Measurements from ENCODE around the gene ATP8B2.
"Not testable (repeated sequence)": the region's sequence is repeated elsewhere in the genome, so short reads cannot be mapped to it uniquely, and the experiment has no call there.

Gene ATP8B2

DNA sequence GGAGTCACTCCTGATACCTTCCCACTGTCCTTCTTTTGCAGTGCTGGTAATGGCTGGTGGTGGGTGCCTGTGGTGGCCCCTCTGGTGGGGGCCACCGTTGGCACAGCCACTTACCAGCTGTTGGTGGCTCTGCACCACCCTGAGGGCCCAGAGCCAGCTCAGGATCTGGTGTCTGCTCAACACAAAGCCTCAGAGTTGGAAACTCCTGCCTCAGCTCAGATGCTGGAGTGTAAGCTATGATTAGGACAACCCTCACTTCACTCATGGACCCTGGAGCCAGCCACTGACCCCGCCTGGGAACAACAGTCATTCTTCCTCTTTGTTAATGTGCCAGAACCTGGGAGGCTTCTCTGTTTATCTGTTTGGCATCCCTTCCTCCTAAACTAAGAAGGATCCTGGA lies 1.1 kb upstream of the ATP8B2 start:
- H3K4me3 ChIP-seq (ENCODE audit: low read depth, low read length) = peak overlapping the region; percentile 79

DNA sequence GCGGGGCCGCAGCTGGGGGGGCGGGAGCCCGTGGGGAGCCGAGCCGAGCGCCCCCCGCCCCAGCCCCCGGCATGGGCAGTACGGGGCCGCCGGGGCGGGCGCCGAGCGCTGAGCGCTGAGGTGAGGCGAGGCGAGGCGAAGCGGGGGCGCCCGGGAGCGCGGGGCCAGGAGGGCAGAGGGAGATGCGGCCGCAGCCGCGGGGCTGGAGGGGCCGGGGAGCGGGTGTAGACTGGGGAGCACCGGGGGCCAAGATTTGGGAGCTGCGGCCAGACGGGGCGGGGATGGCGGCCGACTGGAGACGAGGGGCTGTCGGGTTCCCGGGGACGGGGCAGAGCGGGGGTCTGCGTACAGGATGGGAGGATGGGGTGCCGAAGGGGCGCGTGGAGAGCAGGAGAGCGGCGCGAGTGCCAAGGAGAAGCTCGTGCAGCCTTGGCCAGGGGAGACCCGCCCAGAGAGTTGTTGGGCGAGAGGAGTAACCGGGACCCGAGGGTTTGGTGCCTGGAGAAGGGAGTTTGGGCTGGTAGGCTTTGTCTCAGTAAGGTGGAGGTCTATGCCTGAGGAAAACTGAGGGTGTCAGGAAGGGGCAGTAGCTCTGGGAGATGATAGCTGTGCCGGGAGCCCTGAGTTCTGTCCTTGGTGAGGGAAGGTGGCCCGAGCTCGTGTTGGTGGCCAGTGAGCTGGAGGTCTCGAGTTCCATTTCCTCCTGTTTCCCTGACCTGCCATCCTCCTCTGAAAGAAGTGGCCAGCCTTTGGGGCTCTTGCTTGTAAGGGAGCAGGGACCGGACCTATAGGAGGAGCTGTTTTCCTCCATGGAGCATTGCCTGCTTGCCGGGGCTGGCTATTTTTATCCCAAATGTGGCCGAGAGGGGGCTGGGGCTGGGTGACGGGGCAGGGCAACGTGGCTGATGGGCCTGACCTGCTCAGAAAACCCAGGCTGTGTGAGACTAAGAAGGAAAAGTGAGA lies 539 bp downstream of the ATP8B2 start:
- H3K4me3 ChIP-seq (ENCODE audit: low read depth, low read length) = peak overlapping the region; percentile 69

DNA sequence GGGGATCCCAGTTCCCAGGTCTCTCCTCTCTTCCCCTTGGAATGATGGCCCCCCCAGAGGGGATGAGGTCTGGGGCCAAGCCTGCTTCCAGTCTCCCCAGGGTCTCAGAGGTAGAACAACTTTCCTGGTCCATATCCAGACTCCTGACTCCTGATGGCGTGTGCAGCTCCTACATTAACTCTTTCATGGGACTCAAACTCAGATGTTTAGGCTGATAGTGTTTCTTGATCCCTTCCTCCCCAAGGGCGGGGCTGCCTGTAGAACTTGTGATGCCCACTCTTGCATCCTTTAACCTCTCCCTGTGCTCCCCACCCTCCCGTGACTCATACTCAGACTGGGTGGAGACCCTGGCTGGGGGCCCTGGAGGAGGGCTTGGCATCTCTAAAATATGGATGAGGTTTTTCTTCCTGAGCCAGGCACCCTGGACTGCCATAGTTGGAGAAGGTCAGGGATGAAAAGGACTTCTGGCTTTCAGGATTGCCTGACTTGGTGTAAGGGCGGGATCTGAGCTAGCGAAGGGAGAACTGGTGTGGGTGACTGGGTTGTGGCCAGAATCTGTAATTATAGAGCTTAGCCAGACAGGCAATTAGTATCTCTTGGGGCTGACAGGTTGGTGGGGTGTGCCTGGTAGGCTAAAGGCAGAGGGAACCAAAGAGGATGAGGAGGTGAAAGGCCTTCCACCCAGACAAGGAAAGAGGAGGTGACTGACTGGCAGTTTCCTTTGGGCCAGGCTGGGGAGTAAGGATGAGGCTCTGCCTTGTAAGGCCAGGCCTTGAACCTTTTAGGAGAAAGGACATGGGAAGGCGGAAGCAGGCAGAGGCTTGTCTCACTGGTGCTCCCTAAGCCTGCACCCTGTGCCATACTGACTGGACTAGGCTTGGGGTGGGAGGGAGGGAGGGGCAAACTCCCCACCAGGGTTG lies 1.5 kb downstream of the ATP8B2 start:
- H3K4me3 ChIP-seq (ENCODE audit: low read depth, low read length) = peak overlapping the region; percentile 13

DNA sequence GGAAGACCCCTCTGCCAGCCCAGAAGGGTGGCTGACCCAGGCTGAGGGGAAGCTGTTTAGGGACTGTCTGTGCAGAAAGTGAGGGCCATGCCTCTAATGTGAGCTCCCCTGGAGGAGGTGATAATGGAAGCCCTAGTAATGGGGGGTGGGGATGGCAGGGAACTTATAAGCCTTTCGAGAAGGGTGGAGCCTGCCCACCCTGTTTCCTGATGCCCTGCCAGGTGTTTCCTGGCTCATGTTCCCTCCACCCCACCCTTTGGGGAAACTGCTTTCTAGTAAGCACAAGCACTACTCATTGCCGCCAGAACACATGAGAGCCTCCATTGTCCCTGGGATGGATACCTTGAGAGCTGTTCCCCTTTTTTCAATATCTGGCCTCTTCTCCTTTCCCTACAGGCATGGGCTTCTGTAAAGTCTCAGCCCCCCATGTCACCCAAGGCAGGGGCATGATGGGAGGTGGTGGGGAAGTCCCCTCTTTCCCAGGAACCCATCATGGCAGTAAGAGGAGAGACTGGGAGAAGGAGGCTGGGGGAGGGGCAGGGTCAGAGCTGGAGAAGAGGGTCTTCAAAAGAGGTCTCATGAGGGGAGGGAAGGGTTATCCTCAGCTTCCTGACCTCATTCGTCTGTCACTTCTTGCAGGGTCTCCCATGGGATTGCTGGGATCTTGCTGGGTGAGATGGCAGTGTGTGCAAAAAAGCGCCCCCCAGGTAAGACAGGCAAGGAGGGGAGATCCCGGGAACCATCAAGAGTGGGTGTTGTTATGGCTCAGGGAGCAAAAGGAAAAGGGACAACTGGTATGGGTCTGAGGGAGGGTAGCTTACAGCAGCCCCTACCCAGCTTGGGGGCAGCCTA lies 2.4 kb downstream of the ATP8B2 start:
- H3K4me3 ChIP-seq (ENCODE audit: low read depth, low read length) = peak overlapping the region; percentile 30

DNA sequence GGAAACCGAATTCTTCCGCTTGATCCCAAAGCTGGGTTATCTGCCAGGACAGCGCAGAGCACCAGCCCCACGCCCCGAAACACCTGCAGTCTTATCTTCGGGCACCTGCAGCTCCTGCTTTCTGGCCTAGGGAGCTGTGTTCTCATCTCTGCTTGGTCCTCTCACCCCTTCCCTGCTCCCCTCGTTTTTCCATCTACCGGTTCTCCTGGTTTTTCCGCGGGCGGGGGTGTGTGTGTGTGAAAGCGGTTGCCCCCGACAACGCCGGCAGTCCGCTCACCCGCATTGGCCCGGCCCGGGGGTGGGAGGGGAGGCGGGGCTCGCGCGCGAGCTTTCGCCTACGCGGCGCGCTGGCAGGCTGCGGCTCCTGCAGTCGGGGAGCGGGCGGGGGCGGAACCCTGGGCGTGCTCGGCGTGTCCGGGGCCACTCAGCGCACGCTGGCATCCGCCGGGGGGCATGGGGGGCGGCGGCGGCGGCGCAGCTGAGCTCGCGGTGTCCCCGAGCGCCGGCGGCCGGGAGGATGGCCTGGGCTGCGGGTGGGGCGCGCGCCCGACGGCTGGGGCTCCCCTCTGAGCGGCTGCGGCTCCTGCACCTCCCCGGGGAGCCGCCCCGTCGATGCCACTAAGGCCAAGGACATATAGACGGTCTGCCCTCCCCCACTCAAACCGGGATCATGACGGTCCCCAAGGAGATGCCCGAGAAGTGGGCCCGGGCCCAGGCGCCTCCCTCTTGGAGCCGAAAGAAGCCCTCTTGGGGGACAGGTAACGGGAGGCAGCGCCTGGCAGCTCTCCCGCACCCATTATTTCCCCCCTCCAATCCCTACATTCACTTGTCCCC lies 3.2 kb downstream of the ATP8B2 start:
- peak overlapping the region; percentile 30 for H3K4me3 ChIP-seq (ENCODE audit: low read depth, low read length)

DNA sequence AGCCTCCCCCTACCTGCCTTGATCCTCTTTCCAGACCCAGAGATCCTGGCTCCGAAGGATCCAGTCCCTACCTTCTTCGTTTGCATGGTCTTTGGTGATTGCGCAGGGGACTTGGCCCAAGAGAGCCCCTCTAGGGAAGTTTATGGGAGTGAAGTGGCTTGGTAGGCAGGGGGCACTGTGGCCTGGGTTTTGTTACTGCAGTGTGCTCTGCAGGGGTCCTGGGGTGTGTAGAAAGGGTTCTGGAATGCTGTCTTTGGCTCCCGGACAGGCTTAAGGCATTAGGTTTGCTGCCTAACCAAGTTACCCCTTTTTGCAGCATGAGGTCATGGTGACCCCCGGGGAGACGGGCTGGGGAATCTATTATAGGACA lies 3.8 kb downstream of the ATP8B2 start:
- H3K4me3 ChIP-seq (ENCODE audit: low read depth, low read length) = peak overlapping the region; percentile 30

DNA sequence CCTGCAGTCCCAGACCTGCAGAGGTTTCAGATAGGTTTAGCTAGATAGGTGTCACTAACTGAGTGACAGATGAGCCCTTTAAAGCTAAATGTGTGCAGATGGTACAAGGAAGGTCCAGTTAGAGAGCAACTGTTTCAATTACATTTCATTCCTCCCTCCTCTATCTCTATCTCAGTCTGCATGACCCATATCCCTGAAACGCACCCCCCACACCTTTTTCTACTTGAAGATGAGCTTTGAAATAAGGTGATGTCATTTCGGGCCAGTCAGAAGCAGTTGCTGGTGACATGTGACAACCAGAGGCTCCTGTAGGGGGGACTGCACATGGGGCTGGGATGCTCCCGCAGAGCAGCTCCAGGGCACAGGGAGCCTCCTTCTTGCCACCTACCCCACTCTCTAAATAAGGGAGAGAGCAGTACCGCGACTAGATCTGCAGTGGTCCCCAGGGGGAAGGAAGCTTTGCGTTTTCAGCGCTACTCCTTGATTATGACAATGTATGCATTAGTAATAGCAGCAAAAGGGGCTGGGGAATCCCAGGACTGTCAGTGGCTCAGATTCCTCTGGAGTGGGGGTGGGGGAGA lies 4.3 kb downstream of the ATP8B2 start:
- H3K4me3 ChIP-seq (ENCODE audit: low read depth, low read length) = no peak overlapping the region

DNA sequence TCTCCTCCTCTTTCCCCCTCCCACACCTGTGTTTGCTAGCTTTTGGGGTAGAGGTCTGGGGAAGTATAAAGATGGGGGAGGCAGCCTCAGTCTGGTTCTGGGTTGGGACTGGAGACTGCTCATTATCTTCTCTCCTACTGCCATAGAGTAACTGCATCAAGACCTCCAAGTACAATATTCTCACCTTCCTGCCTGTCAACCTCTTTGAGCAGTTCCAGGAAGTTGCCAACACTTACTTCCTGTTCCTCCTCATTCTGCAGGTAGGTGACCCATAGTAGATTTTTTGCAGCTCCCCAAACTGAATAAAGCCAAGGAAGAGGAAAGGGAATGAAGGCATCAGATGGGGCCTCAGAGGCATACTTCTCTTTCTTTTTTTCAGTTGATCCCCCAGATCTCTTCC lies 5.3 kb downstream of the ATP8B2 start:
- H3K4me3 ChIP-seq (ENCODE audit: low read depth, low read length) = no peak overlapping the region

DNA sequence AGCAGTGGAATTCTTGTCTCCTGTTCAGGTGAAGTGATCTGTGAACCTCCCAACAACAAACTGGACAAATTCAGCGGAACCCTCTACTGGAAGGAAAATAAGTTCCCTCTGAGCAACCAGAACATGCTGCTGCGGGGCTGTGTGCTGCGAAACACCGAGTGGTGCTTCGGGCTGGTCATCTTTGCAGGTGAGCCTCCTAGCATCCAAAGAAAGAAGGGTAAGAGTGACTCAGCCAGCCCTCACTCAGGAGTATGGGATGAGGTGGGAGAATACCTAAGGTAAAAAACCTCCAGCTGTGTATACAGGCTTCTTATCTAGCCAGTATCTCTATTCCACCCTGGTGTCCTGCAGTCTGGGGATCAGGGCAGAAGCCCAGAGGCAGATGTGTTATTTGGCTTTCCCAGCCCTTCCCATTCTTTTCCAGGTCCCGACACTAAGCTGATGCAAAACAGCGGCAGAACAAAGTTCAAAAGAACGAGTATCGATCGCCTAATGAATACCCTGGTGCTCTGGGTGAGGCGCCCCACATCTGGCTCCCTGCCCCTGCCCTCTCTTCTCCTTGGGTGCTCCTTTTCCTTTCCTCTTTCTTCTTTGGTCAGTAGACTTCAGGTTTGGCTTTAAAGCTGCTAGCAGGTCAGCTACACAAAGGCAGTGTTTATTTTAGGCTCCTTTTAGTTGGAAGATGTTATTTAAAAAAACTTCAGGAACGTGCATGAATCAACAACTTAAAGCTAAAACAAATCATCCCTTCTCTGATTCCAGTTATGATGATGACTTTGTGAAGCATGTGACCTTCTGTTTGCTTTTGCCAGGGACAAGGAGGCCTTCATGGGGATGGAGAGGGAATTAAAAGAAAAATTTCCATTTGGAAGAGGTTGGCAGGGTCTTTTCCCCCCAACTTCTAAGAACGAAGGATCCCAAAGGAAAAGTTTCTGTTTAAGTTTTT lies 9.0 kb downstream of the ATP8B2 start:
- no peak overlapping the region for H3K4me3 ChIP-seq (ENCODE audit: low read depth, low read length)

DNA sequence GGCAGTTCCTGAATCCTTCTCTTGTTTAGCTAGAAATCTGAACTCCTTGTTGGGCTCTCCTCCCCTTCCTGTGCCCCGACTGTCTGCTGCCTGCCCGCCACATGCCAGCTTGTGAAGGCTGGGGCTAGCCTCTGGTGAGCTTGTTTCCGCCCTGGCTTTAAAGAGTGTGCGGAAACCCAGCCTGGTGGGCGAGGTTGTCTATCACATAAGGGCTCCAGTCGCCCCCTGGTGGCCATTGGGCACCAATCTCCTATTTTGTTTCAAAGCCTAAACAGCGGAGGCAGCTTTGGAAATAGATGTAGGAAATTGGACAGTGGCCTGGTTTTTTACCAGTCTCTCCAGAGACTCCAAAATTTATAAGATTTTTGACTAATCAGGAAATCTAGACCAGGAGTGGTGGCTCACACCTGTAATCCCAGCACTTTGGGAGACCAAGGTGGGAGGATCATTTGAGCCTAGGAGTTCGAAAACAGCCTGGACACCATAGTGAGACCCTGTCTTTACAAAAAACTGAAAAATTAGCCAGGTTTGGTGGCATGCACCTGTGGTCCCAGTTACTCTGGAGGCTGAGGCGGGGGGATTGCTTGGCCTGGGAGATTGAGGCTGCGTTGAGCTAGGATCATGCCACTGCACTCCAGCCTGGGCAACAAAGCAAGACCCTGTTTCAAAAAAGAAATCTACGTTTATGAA lies 9.8 kb downstream of the ATP8B2 start:
- no peak overlapping the region for H3K4me3 ChIP-seq (ENCODE audit: low read depth, low read length)

DNA sequence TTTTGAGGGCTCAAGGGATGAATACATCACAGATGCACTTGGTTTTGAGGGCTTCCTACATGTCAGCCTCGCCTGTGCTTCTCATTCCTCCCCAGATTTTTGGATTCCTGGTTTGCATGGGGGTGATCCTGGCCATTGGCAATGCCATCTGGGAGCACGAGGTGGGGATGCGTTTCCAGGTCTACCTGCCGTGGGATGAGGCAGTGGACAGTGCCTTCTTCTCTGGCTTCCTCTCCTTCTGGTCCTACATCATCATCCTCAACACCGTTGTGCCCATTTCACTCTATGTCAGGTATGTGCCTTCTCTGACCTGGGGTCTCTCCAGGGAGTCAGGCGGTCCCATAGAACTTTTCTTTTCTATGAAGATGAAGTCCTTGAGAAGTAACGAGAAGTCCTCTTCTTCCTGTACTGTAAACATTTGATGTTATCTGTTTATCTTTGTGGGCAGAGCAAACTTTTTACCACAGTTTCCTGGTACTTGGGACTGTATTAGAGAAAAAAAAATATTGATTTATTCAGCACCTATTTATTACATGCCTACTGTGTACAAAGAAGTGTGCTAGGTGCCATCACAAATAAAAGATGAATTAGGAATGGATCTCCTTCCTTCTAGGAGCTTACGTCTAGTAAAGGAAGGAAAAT lies 12.0 kb downstream of the ATP8B2 start:
- H3K4me3 ChIP-seq (ENCODE audit: low read depth, low read length) = no peak overlapping the region

DNA sequence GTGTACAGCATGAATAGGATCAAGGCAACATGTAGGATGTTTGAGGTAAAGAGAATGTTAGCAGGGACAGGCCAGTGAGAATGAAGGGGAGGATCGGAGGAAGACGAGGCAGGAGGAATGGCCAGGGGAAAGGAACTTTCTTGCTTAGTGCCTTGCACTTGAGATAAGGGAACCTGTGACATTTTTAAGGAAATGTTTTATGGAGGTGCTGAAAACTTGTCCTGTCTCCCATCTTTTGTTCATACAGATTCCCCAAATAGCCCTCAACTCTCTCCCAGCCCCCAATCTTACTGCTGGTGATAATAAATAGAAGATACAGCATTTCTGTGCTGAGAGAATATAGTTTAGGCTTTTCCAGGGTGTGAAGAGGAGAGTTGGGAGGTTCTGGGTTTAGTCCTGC lies 13.6 kb downstream of the ATP8B2 start:
- no peak overlapping the region for H3K4me3 ChIP-seq (ENCODE audit: low read depth, low read length)

DNA sequence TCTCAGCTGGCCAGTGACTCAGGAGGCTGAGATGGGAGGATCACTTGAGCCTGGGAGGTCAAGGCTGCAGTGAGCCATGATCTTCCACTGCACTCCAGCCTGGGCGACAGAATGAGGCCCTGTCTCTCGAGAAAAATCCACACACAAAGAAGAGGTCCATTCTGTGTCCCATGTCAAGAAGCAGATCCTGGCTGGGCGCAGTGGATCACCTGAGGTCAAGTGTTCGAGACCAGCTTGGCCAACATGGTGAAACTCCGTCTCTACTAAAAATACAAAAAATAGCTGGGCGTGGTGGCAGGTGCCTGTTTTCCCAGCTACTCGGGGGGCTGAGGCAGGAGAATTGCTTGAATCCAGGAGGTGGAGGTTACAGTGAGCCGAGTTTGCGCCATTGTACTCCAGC lies 16.0 kb downstream of the ATP8B2 start:
- not testable (repeated sequence) for H3K4me3 ChIP-seq (ENCODE audit: low read depth, low read length)

DNA sequence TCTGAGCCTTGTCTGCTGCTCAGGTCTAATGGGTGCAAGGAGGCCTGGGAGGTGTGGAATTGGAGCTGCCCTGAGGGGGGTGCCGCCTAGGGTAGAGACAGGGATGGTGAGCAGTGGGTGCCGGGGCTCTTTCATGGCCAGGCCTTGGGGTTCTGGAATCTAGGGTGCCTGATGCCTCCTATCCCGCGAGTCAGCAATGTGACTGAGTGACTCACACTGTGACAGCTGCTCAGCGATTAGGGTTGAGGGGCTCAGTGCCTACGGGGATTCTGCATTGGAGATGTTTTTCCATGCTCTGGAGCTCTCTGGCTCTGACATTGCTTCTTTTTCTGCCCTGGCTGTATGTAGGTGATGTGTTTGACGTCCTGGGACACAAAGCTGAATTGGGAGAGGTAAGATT lies 16.8 kb downstream of the ATP8B2 start:
- no peak overlapping the region for H3K4me3 ChIP-seq (ENCODE audit: low read depth, low read length)

DNA sequence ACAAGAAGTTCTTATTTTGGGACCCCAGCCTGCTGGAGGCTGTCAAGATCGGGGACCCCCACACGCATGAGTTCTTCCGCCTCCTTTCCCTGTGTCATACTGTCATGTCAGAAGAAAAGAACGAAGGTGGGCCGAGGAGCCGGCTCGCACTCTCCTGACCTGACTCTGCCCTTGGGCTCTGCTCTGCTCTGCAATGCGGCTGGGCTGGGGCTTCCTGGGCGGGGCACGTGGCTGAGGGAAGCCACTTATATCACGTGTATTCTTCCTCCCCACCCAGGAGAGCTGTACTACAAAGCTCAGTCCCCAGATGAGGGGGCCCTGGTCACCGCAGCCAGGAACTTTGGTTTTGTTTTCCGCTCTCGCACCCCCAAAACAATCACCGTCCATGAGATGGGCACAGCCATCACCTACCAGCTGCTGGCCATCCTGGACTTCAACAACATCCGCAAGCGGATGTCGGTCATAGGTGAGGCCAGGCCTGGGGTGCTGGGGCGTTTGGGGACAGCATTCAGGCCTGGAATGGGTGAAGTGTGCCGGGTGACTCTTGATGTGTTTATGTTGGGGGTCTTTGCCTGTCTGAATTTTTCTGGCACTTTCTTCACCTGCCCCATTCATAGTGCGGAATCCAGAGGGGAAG lies 17.6 kb downstream of the ATP8B2 start:
- H3K4me3 ChIP-seq (ENCODE audit: low read depth, low read length) = no peak overlapping the region

DNA sequence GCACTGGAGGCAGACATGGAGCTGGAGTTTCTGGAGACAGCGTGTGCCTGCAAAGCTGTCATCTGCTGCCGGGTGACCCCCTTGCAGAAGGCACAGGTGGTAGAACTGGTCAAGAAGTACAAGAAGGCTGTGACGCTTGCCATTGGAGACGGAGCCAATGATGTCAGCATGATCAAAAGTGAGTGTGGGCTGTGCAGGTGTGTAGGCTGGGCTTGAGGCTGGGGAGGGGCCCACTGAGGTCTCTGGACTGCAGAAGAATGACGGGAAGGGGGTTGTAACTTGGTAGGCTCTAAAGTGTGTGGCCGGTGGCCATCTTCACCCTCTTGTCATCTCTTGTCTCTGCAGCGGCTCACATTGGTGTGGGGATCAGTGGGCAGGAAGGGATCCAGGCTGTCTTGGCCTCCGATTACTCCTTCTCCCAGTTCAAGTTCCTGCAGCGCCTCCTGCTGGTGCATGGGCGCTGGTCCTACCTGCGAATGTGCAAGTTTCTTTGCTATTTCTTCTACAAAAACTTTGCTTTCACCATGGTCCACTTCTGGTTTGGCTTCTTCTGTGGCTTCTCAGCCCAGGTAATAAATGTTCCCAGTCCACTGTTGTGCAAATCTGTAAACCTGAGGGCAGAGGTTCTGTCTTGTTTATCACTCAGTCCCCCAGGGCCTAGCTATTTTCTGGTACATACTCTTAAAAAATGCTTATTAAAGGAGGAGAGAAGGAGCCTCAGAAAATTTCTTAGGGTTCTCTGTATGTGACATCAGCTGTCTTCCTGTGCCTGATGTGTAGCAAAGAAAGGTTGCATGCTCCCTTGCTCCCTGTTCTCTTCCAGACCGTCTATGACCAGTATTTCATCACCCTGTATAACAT lies 19.9 kb downstream of the ATP8B2 start:
- no peak overlapping the region for H3K4me3 ChIP-seq (ENCODE audit: low read depth, low read length)

All from iPS-11a (cell line).